ENCODE results near the gene MT1X.

The MT1X gene

GRCh38 chr16:56729735-56730662, 47.7 kb downstream of the MT1X start, which contains the start of gene NUP93:
NUP93 (plus strand) TSS chr16:56730129; CDS start chr16:56748248, 18,119 bp downstream.
- TF ChIP-seq CTCF (IDR thresholded peaks at IDR 0.05; ENCODE audit: low read depth, low read length) = no peak

GRCh38 chr16:56732366-56732765, 50.1 kb downstream of the MT1X start:
- no peak for TF ChIP-seq CTCF (IDR thresholded peaks at IDR 0.05; ENCODE audit: low read depth, low read length)
- no peak overlapping the region for H3K4me3 ChIP-seq (ENCODE audit: low read depth, low read length)

More at GRCh38 chr16:56729735-56730662, 47.7 kb downstream of the MT1X start, which contains the start of gene NUP93:
- peak within 1 kb of the TSS; percentile 93 for H3K4me3 ChIP-seq (ENCODE audit: low read depth, low read length)

- no peak for TF ChIP-seq CTCF (IDR thresholded peaks at IDR 0.05; ENCODE audit: low read depth, low read length)
- H3K4me3 ChIP-seq (ENCODE audit: low read depth, low read length) = no peak overlapping the region
These were observed 50.6 kb downstream of the MT1X start for GRCh38 chr16:56732832-56733231.

Measured in WI38 (cell line).